ENCODE data around the gene TNS1. TPM values are rescaled to one million over a fixed set of nuclear protein-coding genes. Genes with fewer than 3 reads are reported as not detected.

Gene TNS1
- total RNA-seq, 1 experiment from 2014 or later = 1.5 TPM

DNA sequence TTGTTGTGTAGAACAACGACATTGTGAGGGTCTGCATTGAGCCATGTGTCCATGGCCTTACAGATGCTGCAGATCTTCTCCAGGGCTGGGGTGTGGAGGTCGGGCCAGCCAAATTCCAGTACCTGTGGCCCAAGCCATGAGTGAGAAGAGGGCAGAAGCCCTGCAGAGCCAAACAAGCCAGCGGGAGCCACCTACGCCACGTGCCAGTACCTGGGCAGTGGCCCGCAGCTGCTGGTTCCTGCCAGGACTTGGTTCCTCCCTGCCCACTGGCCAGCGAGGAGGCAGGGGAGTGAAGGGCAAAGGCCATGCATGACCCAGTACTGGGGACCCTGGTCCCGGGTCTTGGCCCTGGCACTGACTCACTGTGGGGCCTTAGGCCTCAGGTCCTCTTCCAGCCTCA is 109.4 kb downstream of the TNS1 start:
- no peaks in the 10 kb centered on the region for H3F3A ChIP-seq (ENCODE audit: low read length, unreplicated experiment)
- DNase-seq (no peak), ATAC-seq (no peak)
- no peaks in the 10 kb centered on the region for H3K4me1 ChIP-seq (ENCODE audit: insufficient read depth, low read length)
- H3K36me3 ChIP-seq (ENCODE audit: low read depth, low read length) = no peaks in the 10 kb centered on the region
- no peaks in the 10 kb centered on the region for H3K9me2 ChIP-seq (replicated peaks; ENCODE audit: low read length)
- no peaks in the 10 kb centered on the region for H3K79me2 ChIP-seq (ENCODE audit: low read length)
- no peak overlapping the region for H3K9ac ChIP-seq (ENCODE audit: low read length)
- H3K27me3 ChIP-seq (ENCODE audit: low read length) = peaks cover 60% of the 10 kb centered on the region
- CTCF ChIA-PET = no interaction called here
- POLR2A ChIA-PET (ENCODE audit: unreplicated experiment) = no interaction called here
- H3K27ac ChIP-seq (ENCODE audit: low read length) = no peak overlapping the region
- TF ChIP-seq EZH2 (IDR thresholded peaks at IDR 0.05; ENCODE audit: low read length, unreplicated experiment) (no peak), EZH2phosphoT487 (IDR thresholded peaks at IDR 0.05; ENCODE audit: borderline replicate concordance, low read length) (no peak)
- TF ChIP-seq, protein P1, sequence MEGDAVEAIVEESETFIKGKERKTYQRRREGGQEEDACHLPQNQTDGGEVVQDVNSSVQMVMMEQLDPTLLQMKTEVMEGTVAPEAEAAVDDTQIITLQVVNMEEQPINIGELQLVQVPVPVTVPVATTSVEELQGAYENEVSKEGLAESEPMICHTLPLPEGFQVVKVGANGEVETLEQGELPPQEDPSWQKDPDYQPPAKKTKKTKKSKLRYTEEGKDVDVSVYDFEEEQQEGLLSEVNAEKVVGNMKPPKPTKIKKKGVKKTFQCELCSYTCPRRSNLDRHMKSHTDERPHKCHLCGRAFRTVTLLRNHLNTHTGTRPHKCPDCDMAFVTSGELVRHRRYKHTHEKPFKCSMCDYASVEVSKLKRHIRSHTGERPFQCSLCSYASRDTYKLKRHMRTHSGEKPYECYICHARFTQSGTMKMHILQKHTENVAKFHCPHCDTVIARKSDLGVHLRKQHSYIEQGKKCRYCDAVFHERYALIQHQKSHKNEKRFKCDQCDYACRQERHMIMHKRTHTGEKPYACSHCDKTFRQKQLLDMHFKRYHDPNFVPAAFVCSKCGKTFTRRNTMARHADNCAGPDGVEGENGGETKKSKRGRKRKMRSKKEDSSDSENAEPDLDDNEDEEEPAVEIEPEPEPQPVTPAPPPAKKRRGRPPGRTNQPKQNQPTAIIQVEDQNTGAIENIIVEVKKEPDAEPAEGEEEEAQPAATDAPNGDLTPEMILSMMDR (conservative IDR thresholded peaks at IDR 0.05; ENCODE audit: low read depth, low read length) = no peak
- H3K9me3 ChIP-seq (ENCODE audit: low read length) = no peaks in the 10 kb centered on the region
- H3K4me3 ChIP-seq (ENCODE audit: low read length) = no peak overlapping the region
- no peaks in the 10 kb centered on the region for H4K20me1 ChIP-seq (ENCODE audit: low read length)
- no TSS peak for BruUV-seq (replicated peaks)
- intact Hi-C loops (cut with micrococcal nuclease) = no loop called here
- H3K4me2 ChIP-seq (ENCODE audit: low read length) = no peak overlapping the region
- H2AFZ ChIP-seq (ENCODE audit: low read length) = no peak overlapping the region

GRCh38 chr2:217892560-217892959 is 110.2 kb downstream of the TNS1 start:
- H3K9me3 ChIP-seq (ENCODE audit: low read length) = no peaks in the 10 kb centered on the region
- no peaks in the 10 kb centered on the region for H3K4me1 ChIP-seq (ENCODE audit: insufficient read depth, low read length)
- H4K20me1 ChIP-seq (ENCODE audit: low read length) = no peaks in the 10 kb centered on the region
- no peaks in the 10 kb centered on the region for H3K79me2 ChIP-seq (ENCODE audit: low read length)
- no peaks in the 10 kb centered on the region for H3K36me3 ChIP-seq (ENCODE audit: low read depth, low read length)
- no peak for DNase-seq
- no peak overlapping the region for H3K27ac ChIP-seq (ENCODE audit: low read length)
- H3K9me2 ChIP-seq (replicated peaks; ENCODE audit: low read length) = no peaks in the 10 kb centered on the region
- no peak overlapping the region for H3K9ac ChIP-seq (ENCODE audit: low read length)
- H3K4me2 ChIP-seq (ENCODE audit: low read length) = no peak overlapping the region
- intact Hi-C loops (cut with micrococcal nuclease) = no loop called here
- ChIA-PET POLR2A (ENCODE audit: unreplicated experiment) (no interaction called here), CTCF (no interaction called here)
- no peak overlapping the region for H3K4me3 ChIP-seq (ENCODE audit: low read length)
- no peak overlapping the region for H2AFZ ChIP-seq (ENCODE audit: low read length)
- TF ChIP-seq EZH2 (IDR thresholded peaks at IDR 0.05; ENCODE audit: low read length, unreplicated experiment) (no peak), EZH2phosphoT487 (IDR thresholded peaks at IDR 0.05; ENCODE audit: borderline replicate concordance, low read length) (no peak)
- TF ChIP-seq, protein P1 (conservative IDR thresholded peaks at IDR 0.05; ENCODE audit: low read depth, low read length) = no peak
- ATAC-seq = no peak
- no TSS peak for BruUV-seq (replicated peaks)
- no peaks in the 10 kb centered on the region for H3F3A ChIP-seq (ENCODE audit: low read length, unreplicated experiment)
- H3K27me3 ChIP-seq (ENCODE audit: low read length) = peaks cover 60% of the 10 kb centered on the region

DNA sequence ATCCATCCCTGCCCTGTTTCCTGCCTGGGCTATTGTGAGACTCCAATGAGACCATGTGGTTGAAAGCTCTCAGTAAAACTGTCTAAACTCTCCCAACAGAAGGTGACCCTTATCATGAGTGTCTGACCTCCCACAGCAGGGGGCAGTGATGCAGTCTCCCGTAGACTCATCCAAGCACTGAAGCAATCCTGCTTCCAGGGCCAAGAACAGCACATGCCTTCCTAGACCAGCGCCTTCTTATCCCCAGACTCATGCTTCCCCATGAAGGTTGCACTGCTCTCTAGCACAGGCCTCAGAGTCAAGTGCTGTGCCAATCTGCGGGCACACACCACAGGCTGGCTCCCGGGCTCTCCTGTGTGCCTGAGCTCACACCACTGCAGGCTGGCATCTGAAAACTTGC is 112.3 kb downstream of the TNS1 start:
- BruUV-seq (replicated peaks) = no TSS peak
- Histone ChIP-seq H3K79me2 (ENCODE audit: low read length) (no peaks in the 10 kb centered on the region), H3K27me3 (ENCODE audit: low read length) (peaks cover 47% of the 10 kb centered on the region), H3K9me3 (ENCODE audit: low read length) (no peaks in the 10 kb centered on the region), H3K27ac (ENCODE audit: low read length) (no peak overlapping the region), H2AFZ (ENCODE audit: low read length) (no peak overlapping the region), H3K4me2 (ENCODE audit: low read length) (no peak overlapping the region), H3K4me3 (ENCODE audit: low read length) (no peak overlapping the region), H3K9ac (ENCODE audit: low read length) (no peak overlapping the region), H3K36me3 (ENCODE audit: low read depth, low read length) (no peaks in the 10 kb centered on the region), H4K20me1 (ENCODE audit: low read length) (no peaks in the 10 kb centered on the region), H3F3A (ENCODE audit: low read length, unreplicated experiment) (no peaks in the 10 kb centered on the region), H3K9me2 (replicated peaks; ENCODE audit: low read length) (no peaks in the 10 kb centered on the region), H3K4me1 (ENCODE audit: insufficient read depth, low read length) (no peaks in the 10 kb centered on the region)
- ATAC-seq = no peak
- no peak for TF ChIP-seq EZH2 (IDR thresholded peaks at IDR 0.05; ENCODE audit: low read length, unreplicated experiment)
- TF ChIP-seq, protein P1 (conservative IDR thresholded peaks at IDR 0.05; ENCODE audit: low read depth, low read length) = 0 out of 2 replicates have a peak, but pooled peaks have one; percentile 26
- ChIA-PET POLR2A (ENCODE audit: unreplicated experiment) (no interaction called here), CTCF (no interaction called here)
- intact Hi-C loops (cut with micrococcal nuclease) = no loop called here
- DNase-seq = no peak
